GM19023 (cell line): Measurements from ENCODE around the gene DNAJC13.

Experiments
- ATAC-seq: cut with Tn5 transposase; IDR thresholded peaks from one replicate; pipeline ENCODE4 v1.9.1; 2021; ENCODE audit warnings: mild to moderate bottlenecking, moderate library complexity; ENCODE audit not compliant: unreplicated experiment

The DNAJC13 gene

DNA sequence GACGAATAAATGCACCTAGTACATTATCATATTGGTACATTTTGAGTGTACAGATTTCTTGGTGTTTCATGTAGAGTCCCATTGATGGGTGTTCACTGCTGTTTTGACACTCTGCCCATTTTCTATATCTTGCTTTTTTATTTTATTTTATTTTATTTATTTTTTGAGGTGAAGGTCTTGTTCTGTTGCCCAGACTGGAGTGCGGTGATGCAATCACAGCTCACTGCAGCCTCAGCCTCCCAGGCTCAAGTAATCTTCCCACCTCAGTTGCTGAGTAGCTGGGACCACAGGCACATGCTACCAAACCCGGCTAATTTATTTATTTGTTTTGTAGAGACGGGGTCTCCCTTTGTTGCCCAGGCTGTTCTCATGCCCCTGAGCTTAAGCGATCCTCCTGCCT, 44.2 kb downstream of the DNAJC13 start:
- ATAC-seq = no peak

DNA sequence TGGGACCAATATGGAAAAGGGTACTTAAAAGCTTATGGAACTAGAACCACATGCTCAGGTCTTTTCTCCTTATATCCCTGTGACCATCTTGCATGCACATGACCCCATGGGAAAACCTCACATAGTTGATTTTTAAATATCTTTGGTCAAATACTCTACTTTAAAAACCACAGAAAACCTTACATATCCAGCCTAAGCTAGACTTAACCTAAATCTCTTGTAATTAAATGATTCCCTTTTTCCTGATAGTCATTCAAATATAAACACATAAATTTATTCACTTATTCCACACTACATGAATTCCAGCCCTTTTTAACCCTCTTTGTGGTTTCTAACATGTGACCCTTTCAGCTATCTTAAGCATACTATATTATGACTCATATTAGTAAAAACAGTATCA, 46.8 kb downstream of the DNAJC13 start:
- ATAC-seq = no peak

DNA sequence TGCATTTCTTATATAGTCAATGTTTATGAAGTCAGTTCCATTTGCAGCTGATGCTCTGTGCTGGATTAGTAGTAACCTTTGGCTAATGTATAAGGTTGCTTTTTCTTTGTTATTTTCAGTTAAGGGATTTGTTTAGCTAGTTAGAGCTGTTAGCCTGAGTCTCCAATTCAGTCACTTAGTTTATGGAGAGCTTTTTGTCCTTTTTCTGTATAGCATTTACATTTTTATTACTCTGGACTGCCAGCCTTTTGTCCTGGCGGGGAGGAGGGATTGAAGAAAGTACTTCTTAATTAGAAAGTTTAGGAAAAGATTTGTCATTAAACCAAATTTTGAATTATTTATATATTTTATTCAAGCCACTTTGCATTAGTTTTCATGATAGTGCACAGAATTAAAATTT, 52.0 kb downstream of the DNAJC13 start:
- ATAC-seq = no peak

GRCh38 chr3:132486099-132486498, 68.8 kb downstream of the DNAJC13 start:
- no peak for ATAC-seq

DNA sequence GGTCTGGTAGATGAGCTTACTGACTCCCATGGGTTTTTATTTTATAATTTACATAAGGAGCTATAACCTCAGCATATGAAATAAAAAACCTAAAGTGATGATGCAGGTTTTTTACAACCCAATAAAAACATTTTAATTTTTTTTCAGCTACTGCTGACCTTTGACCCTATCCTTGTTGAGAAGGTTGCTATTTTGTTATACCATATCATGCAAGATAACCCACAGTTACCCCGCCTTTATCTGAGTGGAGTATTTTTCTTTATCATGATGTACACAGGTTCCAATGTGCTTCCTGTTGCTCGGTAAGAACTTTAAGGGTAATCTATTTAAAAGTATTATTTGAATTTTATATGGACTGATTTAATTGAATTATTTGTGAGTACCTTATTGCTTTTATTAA, 70.8 kb downstream of the DNAJC13 start:
- ATAC-seq = no peak

DNA sequence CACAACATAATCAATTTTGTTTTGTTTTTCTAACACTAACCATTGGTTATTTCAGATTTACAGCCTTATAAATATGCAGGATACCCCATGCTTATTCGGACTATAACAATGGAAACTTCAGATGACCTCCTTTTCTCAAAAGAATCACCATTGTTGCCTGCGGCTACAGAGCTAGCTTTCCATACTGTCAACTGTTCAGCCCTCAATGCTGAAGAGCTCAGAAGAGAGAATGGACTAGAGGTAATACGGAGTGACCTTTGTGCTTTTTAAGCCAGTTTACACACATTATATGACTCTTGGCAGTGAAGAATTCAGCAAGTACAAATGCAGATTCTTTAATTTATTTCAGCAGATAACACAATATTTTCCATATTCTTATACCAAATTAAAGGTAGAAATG, 81.8 kb downstream of the DNAJC13 start:
- no peak for ATAC-seq

GRCh38 chr3:132503559-132503958, 86.3 kb downstream of the DNAJC13 start:
- ATAC-seq = no peak

- no peak for ATAC-seq
These were observed 87.2 kb downstream of the DNAJC13 start for GRCh38 chr3:132504375-132504933.

- ATAC-seq = no peak
These were observed 90.4 kb downstream of the DNAJC13 start for GRCh38 chr3:132507657-132508056.

GRCh38 chr3:132509096-132509495, 91.8 kb downstream of the DNAJC13 start:
- no peak for ATAC-seq

GRCh38 chr3:132509506-132509905, 92.2 kb downstream of the DNAJC13 start:
- no peak for ATAC-seq

DNA sequence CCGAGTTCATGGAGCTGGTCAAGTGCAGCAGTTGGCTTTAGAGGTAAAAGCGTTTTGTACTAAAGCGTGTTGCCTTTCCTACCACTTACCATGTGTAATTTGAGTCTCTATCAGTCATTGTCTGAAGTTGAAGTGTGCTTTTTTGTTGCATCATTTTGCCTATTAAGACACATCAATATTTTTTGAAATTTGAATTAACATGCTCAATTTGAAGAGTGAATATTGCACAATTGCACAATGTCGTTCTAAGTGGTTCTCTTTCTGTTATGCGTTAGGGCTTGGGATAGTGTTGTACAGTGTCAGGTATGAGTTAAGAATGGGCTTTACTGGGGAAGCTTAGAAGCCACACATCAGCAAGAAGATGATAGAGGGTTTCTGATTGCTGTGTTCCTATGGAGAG, 95.8 kb downstream of the DNAJC13 start:
- no peak for ATAC-seq

DNA sequence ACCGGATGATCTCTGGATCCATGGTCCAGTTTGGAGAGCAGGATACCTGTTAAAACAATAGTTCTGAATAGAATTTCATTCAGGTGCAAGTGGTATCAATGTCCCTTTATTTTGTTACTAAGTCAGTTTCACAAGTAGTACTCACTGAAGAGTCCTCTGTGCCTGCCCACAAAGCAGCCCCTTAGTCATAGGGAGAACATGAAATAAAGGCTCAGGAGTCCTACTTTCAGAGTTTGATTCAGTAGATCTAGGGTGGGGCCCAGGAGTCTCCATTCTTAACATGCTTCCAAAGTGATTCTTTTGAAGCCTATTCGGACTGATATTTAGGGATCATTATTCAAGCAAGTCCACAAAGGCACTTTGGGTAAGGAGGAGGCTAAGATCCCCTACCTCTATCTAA, 100.0 kb downstream of the DNAJC13 start:
- no peak for ATAC-seq

- no peak for ATAC-seq
These were observed 102.6 kb downstream of the DNAJC13 start for GRCh38 chr3:132519914-132520313.

- no peak for ATAC-seq
These were observed 104.6 kb downstream of the DNAJC13 start for GRCh38 chr3:132521901-132522300.

GRCh38 chr3:132522353-132522752, 105.1 kb downstream of the DNAJC13 start:
- peak; percentile 70 for ATAC-seq

DNA sequence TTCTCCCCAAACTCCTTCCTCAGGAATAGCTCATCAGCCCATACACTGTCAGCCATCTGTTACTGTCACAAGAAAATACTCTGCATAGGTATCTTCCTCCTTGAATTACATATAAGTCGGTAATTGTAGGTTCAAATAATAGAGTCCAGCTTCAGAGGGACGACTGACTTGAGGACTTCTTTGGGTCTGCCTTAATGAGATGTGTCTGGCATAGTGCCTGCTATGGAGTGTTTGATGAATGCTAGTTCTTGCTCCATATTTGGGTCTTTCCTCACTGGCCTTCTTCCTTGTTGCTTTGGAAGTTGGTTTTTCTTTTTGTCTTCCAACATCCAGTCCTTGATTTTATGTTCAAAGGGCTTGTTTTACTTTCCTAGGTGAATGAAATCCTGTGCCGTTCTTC, 113.3 kb downstream of the DNAJC13 start:
- no peak for ATAC-seq

DNA sequence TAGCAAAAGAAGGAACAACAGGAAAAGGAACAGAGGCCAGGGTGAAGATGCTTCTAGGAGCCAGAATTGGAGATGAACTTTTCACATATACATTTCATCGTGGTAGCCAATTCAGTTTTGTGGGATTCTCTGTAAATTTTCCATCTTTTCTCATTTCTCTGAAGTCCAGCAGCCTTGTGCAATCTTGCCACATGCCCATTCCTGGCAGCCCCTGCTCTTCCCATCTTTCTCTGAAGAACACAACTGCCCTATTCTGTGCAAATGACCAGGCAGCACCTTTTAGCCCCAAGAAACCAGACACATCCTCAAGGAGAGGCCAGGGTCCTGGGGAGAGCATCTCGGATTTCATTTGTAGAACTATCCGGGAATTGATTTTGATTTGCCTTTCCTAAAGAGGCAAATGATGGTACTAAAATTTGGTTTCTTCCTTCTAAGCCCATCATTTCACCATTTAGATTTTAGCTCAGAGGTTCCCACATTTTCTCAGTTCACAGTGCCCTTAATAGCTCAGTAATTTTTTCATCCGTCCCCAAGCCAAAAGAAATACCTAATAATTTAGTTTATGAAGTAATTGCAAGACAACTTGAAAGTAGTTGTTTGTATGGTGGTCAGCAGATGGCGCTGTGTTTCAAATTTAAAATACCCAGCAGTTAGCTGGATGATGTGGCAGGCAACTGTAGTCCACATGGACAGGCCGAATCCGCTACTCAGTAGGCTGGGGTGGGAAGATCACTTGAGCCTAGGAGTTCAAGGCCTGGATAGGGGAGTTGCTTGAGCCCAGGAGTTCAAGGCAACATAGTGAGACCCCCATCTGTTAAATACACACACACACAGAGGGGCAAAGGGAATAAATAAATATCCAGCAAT, 118.5 kb downstream of the DNAJC13 start:
- no peak for ATAC-seq

DNA sequence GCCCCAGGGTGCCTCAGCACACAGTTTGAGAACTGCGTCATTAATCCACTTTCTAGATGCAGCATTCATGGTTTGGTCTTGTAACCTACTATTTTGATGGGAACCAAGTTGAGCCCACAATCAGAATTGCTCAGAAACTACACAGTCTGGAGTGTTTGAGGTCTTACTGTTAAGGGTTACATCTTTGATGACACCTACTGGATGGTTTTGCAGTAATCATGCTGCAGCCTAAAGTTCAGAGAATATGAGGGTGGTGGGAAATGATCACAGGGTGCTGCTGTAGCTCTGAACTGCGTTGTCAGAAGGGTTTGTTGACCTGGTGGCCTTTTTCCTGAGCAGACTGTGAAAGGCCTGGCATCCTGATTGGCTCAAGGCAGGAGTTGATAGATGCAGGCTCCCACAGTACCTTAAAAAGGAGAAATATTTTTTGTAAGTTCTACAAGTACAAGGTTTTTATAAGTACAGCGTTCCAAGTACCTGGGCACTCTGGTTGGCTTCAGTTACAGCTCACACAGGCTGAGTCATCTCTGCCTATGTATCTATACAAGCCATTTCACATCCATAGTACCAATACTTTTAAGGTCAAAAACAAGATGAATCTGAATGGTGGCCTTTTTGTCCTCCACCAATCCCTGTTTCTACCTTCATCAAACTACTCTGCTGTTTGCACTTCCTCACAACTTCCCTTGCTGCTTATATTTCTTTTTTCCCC, 119.3 kb downstream of the DNAJC13 start:
- no peak for ATAC-seq

DNA sequence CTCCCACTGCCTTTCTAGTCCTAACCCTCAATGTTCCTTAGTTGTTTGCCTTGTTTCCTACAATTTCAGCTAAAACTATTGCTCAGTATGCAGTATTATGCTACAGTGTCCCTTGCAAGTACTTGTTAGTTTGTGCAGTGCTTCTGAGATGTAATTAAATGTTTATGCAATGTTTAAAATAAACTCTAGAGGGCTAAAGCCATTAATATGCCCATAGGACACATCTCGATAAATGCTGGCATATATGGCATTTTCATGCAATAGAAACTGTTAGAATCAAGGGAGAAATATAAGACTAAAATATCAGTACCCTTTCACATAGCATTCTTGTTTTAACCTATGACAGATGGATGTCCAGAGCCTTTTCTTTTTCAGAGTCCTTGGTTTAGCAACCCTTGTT, 120.0 kb downstream of the DNAJC13 start:
- no peak for ATAC-seq

- ATAC-seq = no peak
These were observed 120.8 kb downstream of the DNAJC13 start for GRCh38 chr3:132538072-132538471.

DNA sequence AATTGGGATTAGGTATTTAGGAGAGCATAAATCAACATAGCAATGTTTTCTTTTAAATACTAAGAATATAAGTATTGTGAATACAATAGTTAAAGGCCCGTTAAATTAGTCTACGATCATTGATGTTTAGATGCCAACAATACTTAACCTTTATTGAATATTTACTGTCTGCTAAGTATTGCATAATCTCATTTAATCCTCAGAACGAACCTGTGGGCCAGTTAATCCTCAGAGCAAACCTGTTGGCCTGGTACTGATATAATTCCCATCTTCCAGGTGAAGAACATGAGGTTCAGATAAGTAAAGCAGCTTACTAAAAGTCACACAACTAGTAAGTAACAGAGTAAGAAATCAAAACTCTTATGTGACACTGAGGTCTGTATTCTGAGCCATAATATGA, 122.4 kb downstream of the DNAJC13 start:
- ATAC-seq = no peak
